Suprapubic skin (tissue), 4 donors: Measurements from ENCODE around the gene VPS8.

ENCODE experiments used
- CTCF ChIP-seq, 2 donors: fragments of 200-600 bp in 1 of 2; fragments of 450-650 bp in 1 of 2; sonication (generic) in 1 of 2; IDR thresholded peaks; one replicate each; pipeline ENCODE4 v1.5.1; 2016 to 2019; ENCODE audit warnings: antibody characterized with exemption in 2 of 2, mild to moderate bottlenecking in 1 of 2, moderate library complexity in 1 of 2
- POLR2A ChIP-seq, 2 donors: fragments of 450-650 bp; IDR thresholded peaks; one replicate each; pipeline ENCODE4 v1.6.1; 2017; ENCODE audit warnings: antibody characterized with exemption in 2 of 2, mild to moderate bottlenecking in 2 of 2, moderate library complexity in 2 of 2
- POLR2AphosphoS5 ChIP-seq, 3 donors: sonication (generic); formaldehyde crosslinking; IDR thresholded peaks; one replicate each; pipeline ENCODE4 v1.6.1; 2017; ENCODE audit warnings: antibody characterized with exemption in 3 of 3

GRCh38 chr3:184885112-184885511, 73.1 kb downstream of the VPS8 start:
- TF ChIP-seq CTCF (IDR thresholded peaks at IDR 0.05) (no peak), POLR2A (IDR thresholded peaks at IDR 0.05) (no peak), POLR2AphosphoS5 (IDR thresholded peaks at IDR 0.05) (no peak)
